ENCODE data around the gene MEIS2.
A peak's percentile ranks its signal among the peaks of the same experiment; 100 is the strongest.

The MEIS2 gene
- 0 to 6.3 (median 0.03) reads per million in 17 experiments for total RNA-seq

DNA sequence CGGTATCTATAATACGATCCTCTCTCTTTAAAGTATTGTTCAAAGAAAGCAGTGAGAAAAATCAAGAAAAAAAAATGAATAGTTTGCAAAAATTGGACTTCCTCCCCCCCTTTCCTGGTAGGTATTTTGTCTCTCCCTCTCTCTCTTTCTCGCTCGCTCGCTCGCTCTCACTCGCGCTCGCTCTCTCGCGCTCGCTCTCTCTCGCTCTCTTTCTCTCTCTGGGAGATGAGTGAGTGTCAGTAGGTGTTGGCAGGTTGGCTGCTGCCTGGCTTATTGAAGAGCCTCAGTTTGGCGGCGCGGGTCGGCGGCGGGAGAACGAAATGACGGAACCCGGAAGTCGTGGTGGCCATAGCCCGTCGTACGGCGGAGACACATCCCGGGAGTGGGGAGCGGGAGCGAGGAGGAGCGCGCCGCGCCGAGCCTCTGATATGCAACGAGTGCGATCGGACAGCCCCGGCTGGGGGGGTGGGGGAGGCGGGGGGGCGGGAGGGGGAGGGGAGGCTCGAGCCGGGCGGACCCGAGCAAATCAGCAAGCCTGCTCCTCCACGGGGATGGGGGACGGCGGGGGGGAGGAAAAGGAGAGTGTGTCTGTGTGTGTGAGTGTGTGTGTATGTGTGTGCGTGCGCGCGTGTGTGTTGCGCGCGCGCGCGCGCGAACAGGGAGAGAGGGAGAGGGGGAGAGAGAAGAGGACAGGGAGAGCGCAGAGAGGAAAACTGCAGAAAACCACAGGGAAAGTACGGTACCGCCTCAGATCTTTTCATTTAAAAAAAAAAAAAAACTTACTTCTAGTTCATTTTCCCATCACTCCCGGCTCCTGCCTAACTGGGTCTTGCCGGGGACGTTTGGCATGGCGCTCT, at the start of gene MEIS2:
Gene MEIS2, minus strand, starts transcription at position 441 of the 857 bp plus-strand sequence. CDS start 1,083 bp downstream, outside the sequence.
- DNase-seq = peak; percentile 28 to 65 (median 43)

- DNase-seq = no peak
Observed at GRCh38 chr15:37149146-37149545, 48.8 kb upstream of the MEIS2 start.

- DNase-seq = no peak
Observed at GRCh38 chr15:37148714-37149113, 48.4 kb upstream of the MEIS2 start.

DNA sequence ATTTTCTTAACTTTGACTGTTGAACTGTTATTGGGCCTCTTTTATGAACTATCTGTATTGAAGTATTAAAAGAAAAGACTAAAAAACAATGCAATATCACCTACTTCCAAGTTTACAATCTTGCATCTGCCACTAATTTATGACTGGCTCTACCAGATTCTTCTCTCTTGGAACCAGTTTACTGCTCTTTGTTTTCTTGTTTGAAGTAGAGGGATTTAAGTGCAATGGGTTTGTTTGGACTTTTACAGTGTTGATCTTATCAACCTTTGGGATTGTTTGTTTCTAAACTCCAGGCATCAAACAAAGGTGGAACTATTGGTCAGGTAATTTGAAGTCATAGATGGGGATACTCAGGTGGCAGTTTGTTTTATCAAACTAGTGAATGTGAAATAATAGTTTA, 43.0 kb upstream of the MEIS2 start:
- DNase-seq = no peak

DNA sequence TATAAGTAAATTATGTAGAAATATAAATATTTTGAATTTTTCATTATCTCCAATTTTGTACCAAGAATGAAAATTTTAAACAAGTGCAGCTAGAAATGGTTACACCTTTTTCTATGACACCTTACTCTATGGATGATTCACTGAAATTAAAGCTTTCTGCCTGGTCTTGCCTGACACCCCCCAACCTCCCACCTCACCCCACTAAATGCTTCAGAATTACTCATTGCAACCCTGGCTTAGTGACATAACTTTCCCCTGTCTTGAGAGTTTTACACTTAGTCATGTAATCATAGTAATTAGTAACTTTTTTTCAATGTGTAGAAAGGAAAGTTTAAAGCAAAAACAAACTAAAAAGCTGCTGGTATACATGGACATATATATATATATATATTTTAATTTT, 42.0 kb upstream of the MEIS2 start:
- DNase-seq = no peak

- DNase-seq = no peak
Observed at GRCh38 chr15:37140531-37141058, 40.2 kb upstream of the MEIS2 start.

DNA sequence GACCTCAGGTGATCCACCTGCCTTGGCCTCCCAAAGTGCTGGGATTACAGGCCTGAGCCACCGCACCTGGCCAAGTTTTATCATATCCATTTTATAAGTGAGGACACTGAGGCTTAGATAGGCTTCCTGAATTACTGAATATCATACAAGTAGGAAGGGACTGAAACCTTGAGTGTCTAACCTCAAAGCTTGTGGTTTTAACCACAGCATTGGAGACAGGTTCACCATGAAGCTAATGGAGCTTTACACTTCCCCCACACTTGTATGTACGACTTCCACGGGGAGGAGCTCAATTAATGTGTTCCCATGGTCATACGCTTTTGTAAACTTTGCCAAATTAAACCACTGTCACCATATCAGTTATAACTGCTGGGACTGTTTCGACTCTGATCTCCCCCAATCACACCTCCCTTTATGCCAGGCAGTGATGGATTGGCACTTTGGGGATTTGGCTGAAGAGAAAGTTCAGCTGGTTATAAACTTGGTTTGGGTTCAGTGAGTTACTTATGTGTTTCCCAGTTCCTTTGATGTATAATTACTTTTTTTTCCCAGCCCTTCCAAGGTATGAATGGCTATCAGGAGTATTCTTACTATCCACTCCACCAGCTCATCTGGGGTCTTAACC, 38.4 kb upstream of the MEIS2 start:
- DNase-seq = no peak

DNA sequence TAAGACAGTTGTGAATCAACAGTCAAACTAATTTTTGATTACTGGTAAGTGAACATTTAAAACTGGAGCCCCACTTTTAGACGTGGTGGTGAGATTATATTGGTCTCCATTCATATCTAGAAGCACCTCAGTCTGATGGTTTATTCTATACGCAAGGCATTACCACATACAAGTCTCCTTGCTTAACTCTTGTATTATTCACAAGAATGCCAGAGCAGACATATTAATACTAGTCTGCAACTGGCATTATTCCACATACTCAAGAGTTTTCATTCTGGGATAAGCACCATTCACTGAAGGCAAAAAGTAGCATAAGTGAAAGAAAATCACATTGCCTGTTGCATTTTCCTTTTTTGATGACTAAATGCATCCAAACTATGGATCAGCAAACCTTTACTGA, 36.9 kb upstream of the MEIS2 start:
- DNase-seq = no peak

- no peak for DNase-seq
Observed at GRCh38 chr15:37136666-37137065, 36.3 kb upstream of the MEIS2 start.

GRCh38 chr15:37135225-37135624, 34.9 kb upstream of the MEIS2 start:
- DNase-seq = no peak

DNA sequence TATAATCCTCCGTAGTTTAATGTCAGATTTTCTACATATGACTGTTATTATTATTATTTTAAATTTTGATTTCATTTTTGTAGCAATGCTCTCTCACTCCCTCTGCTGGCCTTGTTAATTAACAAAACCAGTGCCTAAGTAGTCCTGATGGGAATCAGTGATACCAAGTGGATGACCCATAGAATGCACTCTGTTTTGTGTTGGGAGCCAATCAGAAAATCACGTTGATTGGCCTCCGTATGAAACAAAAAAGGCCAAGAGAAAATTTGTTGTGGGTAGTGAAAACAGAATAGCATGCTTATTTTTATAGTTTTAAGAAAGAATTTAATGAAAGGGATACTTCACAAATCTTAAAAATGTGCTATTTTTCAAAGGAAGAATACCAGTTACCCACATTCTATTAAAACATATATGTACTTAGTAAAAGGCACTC, 34.4 kb upstream of the MEIS2 start:
- peak; percentile 18 to 43 (median 39) for DNase-seq

- DNase-seq = no peak
Observed at GRCh38 chr15:37134244-37134643, 33.9 kb upstream of the MEIS2 start.

DNA sequence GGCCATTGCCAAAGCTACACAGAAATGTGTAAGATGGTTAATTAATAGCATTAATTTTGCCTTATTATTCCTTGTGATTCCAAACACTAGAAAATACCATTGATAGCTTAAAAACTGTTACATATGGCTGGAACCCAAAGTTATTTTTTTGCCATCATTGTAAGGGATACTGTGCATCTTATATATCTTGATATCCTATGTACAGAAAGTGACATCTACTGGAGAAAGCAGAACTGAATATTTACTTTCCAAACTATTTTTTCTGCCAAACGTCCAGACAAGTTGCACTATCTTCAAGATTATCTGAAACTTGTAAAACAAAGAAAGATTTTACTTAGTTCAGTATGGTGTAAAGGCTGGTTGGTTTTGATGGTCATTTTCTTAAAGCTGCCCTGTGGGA, 33.3 kb upstream of the MEIS2 start:
- DNase-seq = no peak

DNA sequence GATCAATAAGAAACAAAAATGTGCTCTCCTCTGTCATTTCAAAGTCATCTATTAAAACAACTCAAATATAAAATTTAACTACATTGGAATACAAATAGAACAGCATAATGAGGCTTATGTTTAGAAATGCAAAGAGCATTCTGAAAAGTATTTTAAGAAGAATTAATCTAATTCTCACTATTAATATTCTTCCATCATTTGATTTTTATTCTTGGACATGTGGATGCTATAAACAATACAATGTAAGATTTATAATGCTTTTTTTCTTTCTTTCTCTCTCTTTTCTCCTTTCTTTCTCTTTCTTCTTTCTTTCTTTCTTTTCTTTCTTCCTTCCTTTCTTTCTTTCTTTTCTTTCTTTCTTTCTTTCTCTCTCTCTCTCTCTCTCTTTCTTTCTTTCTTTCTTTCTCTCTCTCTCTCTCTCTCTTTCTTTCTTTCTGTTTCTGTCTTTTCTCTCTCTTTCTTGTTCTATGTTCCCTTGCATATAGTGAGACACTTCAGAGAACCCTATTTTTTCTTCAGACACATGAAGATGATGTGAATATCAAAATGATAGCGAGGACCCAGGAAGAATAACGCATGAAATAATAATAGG, 32.6 kb upstream of the MEIS2 start:
- DNase-seq = no peak

DNA sequence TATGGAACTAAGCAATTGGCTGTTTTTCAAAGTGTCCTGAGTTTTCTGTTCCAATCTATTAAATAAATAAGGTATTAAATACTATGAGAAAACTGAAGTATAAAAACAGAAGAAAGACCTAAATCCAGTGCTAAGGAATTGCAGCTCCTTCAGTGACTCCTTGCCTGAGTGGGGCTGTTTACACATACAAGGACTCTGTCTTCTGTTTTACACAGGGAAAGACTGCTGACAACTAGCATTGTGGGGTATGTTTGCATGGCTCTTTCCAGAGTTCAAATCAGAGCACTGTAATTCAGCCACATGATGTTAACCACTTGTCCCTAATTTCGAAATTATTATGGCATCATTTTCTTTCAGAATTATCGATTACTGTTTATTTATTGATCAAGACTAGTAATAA, 31.3 kb upstream of the MEIS2 start:
- no peak for DNase-seq

GRCh38 chr15:37130356-37130755, 30.0 kb upstream of the MEIS2 start:
- DNase-seq = no peak

- DNase-seq = no peak
Observed at GRCh38 chr15:37125143-37125542, 24.8 kb upstream of the MEIS2 start.

- no peak for DNase-seq
Observed at GRCh38 chr15:37124331-37124730, 24.0 kb upstream of the MEIS2 start.

DNA sequence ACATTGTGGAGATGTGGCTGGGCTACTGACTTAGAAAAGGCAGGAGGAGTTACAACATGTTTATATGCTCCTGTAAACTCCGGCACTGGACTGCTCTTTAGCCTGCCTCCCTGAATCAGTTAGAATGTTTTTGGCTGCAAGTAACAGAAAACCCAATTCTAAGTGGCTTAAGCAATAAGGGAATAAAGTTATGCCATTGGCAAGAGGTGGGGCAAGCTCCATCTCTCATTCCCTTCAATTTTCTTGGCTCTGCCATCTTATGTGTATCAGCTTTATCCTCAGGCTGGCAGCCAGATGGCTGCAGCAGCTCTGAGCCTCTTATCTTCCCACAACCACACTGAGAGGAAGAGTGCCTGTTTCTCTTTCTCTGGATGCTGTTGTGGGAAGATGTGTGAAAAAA, 22.4 kb upstream of the MEIS2 start:
- no peak for DNase-seq

DNA sequence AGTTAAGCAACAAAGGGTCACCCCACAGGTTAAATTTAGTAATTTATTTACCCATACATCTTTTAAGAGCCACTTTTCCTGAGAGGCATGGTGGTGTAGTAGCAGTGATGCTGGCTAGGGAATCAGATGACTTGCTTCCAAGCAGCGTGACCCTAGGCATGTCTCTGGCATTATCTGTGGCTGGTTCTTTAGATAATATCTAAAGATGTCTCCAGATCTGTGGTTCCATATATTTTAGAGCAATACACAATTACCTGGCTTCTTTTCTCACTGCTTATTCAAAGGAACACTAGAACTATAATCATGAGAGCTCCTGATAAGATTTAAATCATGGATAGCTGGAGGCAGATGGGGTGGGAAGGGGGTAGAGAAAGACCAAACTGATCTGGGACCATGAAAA, 21.1 kb upstream of the MEIS2 start:
- no peak for DNase-seq

- DNase-seq = no peak
Observed at GRCh38 chr15:37117030-37117429, 16.7 kb upstream of the MEIS2 start.

- DNase-seq = no peak
Observed at GRCh38 chr15:37115538-37115937, 15.2 kb upstream of the MEIS2 start.

GRCh38 chr15:37112971-37113670, 12.8 kb upstream of the MEIS2 start:
- DNase-seq = no peak

Data from suppressor macrophage (primary cell).